GM18499 (cell line): ENCODE measurements around the gene ESYT2.

ENCODE experiments used
- ATAC-seq: cut with Tn5 transposase; IDR thresholded peaks from one replicate; pipeline ENCODE4 v1.9.1; 2021; ENCODE audit warnings: moderate number of reproducible peaks; ENCODE audit not compliant: insufficient read depth, unreplicated experiment

ESYT2 gene

GRCh38 chr7:158730383-158731346 lies 98.6 kb downstream of the ESYT2 start:
- ATAC-seq = no peak

- ATAC-seq = no peak
Observed at GRCh38 chr7:158729646-158730382, 99.5 kb downstream of the ESYT2 start.

- ATAC-seq = no peak
Observed at GRCh38 chr7:158728911-158729645, 100.2 kb downstream of the ESYT2 start.

- no peak for ATAC-seq
Observed at GRCh38 chr7:158727690-158728089, 101.6 kb downstream of the ESYT2 start.

- no peak for ATAC-seq
Observed at GRCh38 chr7:158726277-158726807, 103.0 kb downstream of the ESYT2 start.

- no peak for ATAC-seq
Observed at GRCh38 chr7:158725506-158725800, 103.9 kb downstream of the ESYT2 start.

- ATAC-seq = no peak
Observed at GRCh38 chr7:158724658-158725505, 104.4 kb downstream of the ESYT2 start.

GRCh38 chr7:158723714-158724385 lies 105.5 kb downstream of the ESYT2 start:
- ATAC-seq = no peak

GRCh38 chr7:158723266-158723665 lies 106.0 kb downstream of the ESYT2 start:
- no peak for ATAC-seq

GRCh38 chr7:158722574-158723237 lies 106.6 kb downstream of the ESYT2 start:
- no peak for ATAC-seq

GRCh38 chr7:158720112-158720511 lies 109.2 kb downstream of the ESYT2 start:
- ATAC-seq = no peak

GRCh38 chr7:158716802-158717201 lies 112.5 kb downstream of the ESYT2 start:
- no peak for ATAC-seq

- no peak for ATAC-seq
Observed at GRCh38 chr7:158710651-158711102, 118.6 kb downstream of the ESYT2 start.

- ATAC-seq = no peak
Observed at GRCh38 chr7:158707610-158708009, 121.7 kb downstream of the ESYT2 start.

GRCh38 chr7:158706710-158707590 lies 122.4 kb downstream of the ESYT2 start:
- ATAC-seq = no peak

- no peak for ATAC-seq
Observed at GRCh38 chr7:158706273-158706704, 123.0 kb downstream of the ESYT2 start.

GRCh38 chr7:158705234-158705850 lies 124.0 kb downstream of the ESYT2 start:
- ATAC-seq = no peak
